Bronchial smooth muscle cell (primary cell): ENCODE data around the gene SEZ6L2. TPM values are rescaled to one million over a fixed set of nuclear protein-coding genes. Genes with fewer than 3 reads are reported as not detected.

Experiments used
- total RNA-seq: library from RNA; depleted of rRNA; stranded (reverse); fragments of >200 nt; gene quantifications from 2 replicates; pipeline ENCODE4 v1.2.1, GENCODE V29; 2014

Gene SEZ6L2
- 5.5 and 7.5 TPM in 2 replicates for total RNA-seq

GRCh38 chr16:29899516-29900101 lies at the start of gene SEZ6L2:
Gene SEZ6L2 (minus strand): TSS chr16:29899550. CDS start chr16:29899019, 531 bp downstream.

GRCh38 chr16:29925781-29926710 lies 26.7 kb upstream of the SEZ6L2 start, which contains the start of gene KCTD13:
Gene KCTD13 (minus strand): TSS chr16:29926226. CDS start chr16:29926033, 193 bp downstream.

GRCh38 chr16:29900102-29900887 lies 945 bp upstream of the SEZ6L2 start, which contains the start of gene ASPHD1:
Gene ASPHD1 (plus strand): TSS chr16:29900488. CDS start chr16:29900972, 484 bp downstream.

GRCh38 chr16:29862884-29863668 lies 36.3 kb downstream of the SEZ6L2 start, which contains the start of gene CDIPT:
Gene CDIPT (minus strand): TSS chr16:29863226. CDS start chr16:29862857, 369 bp downstream.

Other genes starting within 250 kb of the SEZ6L2 start
- gene SPN, start 236.3 kb downstream of the SEZ6L2 start, total RNA-seq = under 0.01 TPM in 1 of 2 replicates, not detected in the other
- gene QPRT, start 220.4 kb downstream of the SEZ6L2 start, total RNA-seq = 26.4 and 41.6 TPM in 2 replicates
- gene C16orf54, start 153.6 kb downstream of the SEZ6L2 start, total RNA-seq = not detected in 2 replicates
- not detected in 2 replicates for gene ZG16, start 121.3 kb downstream of the SEZ6L2 start, total RNA-seq
- gene KIF22, start 108.8 kb downstream of the SEZ6L2 start, total RNA-seq = 6.5 and 14.3 TPM in 2 replicates
- 127 and 202 TPM in 2 replicates for gene MAZ, start 93.0 kb downstream of the SEZ6L2 start, total RNA-seq
- 1.9 and 4.4 TPM in 2 replicates for gene PRRT2, start 87.4 kb downstream of the SEZ6L2 start, total RNA-seq
- 12.1 and 12.3 TPM in 2 replicates for gene PAGR1, start 83.4 kb downstream of the SEZ6L2 start, total RNA-seq
- gene MVP, start 79.1 kb downstream of the SEZ6L2 start, total RNA-seq = 549 and 610 TPM in 2 replicates
- 63.4 and 86.9 TPM in 2 replicates for gene CDIPT, start 36.3 kb downstream of the SEZ6L2 start, total RNA-seq
- gene ASPHD1, start 938 bp upstream of the SEZ6L2 start, total RNA-seq = 2.1 and 6.8 TPM in 2 replicates
- 3.9 and 5.0 TPM in 2 replicates for gene KCTD13, start 26.7 kb upstream of the SEZ6L2 start, total RNA-seq
- gene TMEM219, start 62.5 kb upstream of the SEZ6L2 start, total RNA-seq = 57.5 and 67.9 TPM in 2 replicates
- 41.3 and 46.7 TPM in 2 replicates for gene TAOK2, start 74.3 kb upstream of the SEZ6L2 start, total RNA-seq
- 6.6 and 7.6 TPM in 2 replicates for gene HIRIP3, start 96.1 kb upstream of the SEZ6L2 start, total RNA-seq
- gene INO80E, start 96.7 kb upstream of the SEZ6L2 start, total RNA-seq = 11.9 and 13.1 TPM in 2 replicates
- 0.16 and 0.34 TPM in 2 replicates for gene DOC2A, start 111.5 kb upstream of the SEZ6L2 start, total RNA-seq
- gene C16orf92, start 123.6 kb upstream of the SEZ6L2 start, total RNA-seq = not detected in 2 replicates
- gene TLCD3B, start 131.7 kb upstream of the SEZ6L2 start, total RNA-seq = not detected in 2 replicates
- 263 and 375 TPM in 2 replicates for gene ALDOA, start 166.2 kb upstream of the SEZ6L2 start, total RNA-seq
- 151 and 167 TPM in 2 replicates for gene PPP4C, start 176.4 kb upstream of the SEZ6L2 start, total RNA-seq
- 0.16 and 0.26 TPM in 2 replicates for gene TBX6, start 192.4 kb upstream of the SEZ6L2 start, total RNA-seq
- 7.3 and 12.0 TPM in 2 replicates for gene YPEL3, start 196.7 kb upstream of the SEZ6L2 start, total RNA-seq
- gene GDPD3, start 214.0 kb upstream of the SEZ6L2 start, total RNA-seq = 0.95 and 3.2 TPM in 2 replicates
- gene MAPK3, start 223.7 kb upstream of the SEZ6L2 start, total RNA-seq = 40.4 and 43.2 TPM in 2 replicates